Right lobe of liver (tissue), 6 donors: ENCODE measurements around the gene CGB2. TPM values are rescaled to one million over a fixed set of nuclear protein-coding genes. Genes with fewer than 3 reads are reported as not detected.
"Not testable (repeated sequence)": the region's sequence is repeated elsewhere in the genome, so short reads cannot be mapped to it uniquely, and the experiment has no call there.

ENCODE experiments used
- ATAC-seq, 4 donors: fragments of 200-7000 bp; cut with Tn5 transposase; one replicate each; pipeline ENCODE4 v1.9.1; 2020; ENCODE audit warnings: mild to moderate bottlenecking in 4 of 4, moderate library complexity in 4 of 4
- DNase-seq, 3 donors: peaks; one replicate each; pipeline ENCODE4 v3.0.0-alpha.2; 2020
- H3K27ac ChIP-seq, 3 donors: fragments of 200-600 bp; one replicate each; pipeline ENCODE4 v1.8.0; 2022
- H3K27me3 ChIP-seq, 2 donors: fragments of 200-600 bp; one replicate each; pipeline ENCODE4 v1.8.0; 2022
- H3K36me3 ChIP-seq, 4 donors: fragments of 200-600 bp; sonication (generic) in 1 of 4; one replicate each; pipeline versions ENCODE4 v1.5.1 to v1.8.0; 2017 to 2022; ENCODE audit warnings: control low read depth in 1 of 4
- H3K4me1 ChIP-seq, 4 donors: fragments of 200-600 bp; sonication (generic) in 1 of 4; one replicate each; pipeline versions ENCODE4 v1.5.1 to v1.8.0; 2017 to 2022; ENCODE audit warnings: control low read depth in 1 of 4
- H3K4me3 ChIP-seq, 3 donors: fragments of 200-600 bp; one replicate each; pipeline ENCODE4 v1.8.0; 2022
- H3K9me3 ChIP-seq, 4 donors: fragments of 200-600 bp; sonication (generic) in 1 of 4; one replicate each; pipeline versions ENCODE4 v1.5.1 to v1.8.0; 2017 to 2022; ENCODE audit warnings: control low read depth in 1 of 4
- POLR2A ChIP-seq: fragments of 450-650 bp; IDR thresholded peaks from one replicate; pipeline ENCODE4 v1.6.1; 2017; ENCODE audit warnings: antibody characterized with exemption, mild to moderate bottlenecking
- WGBS: methylation state at CpG from one replicate; pipeline ENCODE4 v1.1.6; 2018; ENCODE audit warnings: low coverage, low lambda C conversion rate; ENCODE audit not compliant: insufficient coverage; ENCODE audit errors: missing lambda C conversion rate; 5-methylcytosine and 5-hydroxymethylcytosine counted together
- intact Hi-C, 2 donors: fragments of 100-400 bp; cut with DNase I; formaldehyde crosslinking; loops; one replicate each; pipeline versions ENCODE4 v1.11.2 to v1.14.1; 2022
- microRNA-seq, 2 donors: library from miRNA; unstranded; fragments of <30 nt; microRNA quantifications; one replicate each; pipeline ENCODE4, GENCODE V29; 2019 to 2020
- small RNA-seq, 2 experiments: library from RNA; depleted of rRNA; stranded (forward); fragments of <200 nt; gene quantifications; one replicate each; pipeline ENCODE3, GENCODE V24; 2016
- total RNA-seq, 6 experiments: library from RNA; depleted of rRNA in 2 of 6; stranded (reverse); fragments of >200 nt in 2 of 6; fragmentation: NEBNext Ultra II Directional in 3 of 6; extraction: Animal tissue kit (Norgen Biotek cat#: 25700) in 3 of 6; gene quantifications; one replicate each; pipeline versions ENCODE4 v1.1.0 to v1.2.4, GENCODE V29; 2016 to 2023
- TF ChIP-seq, protein P1 (sequence below), 4 donors: fragments of 200-600 bp in 3 of 4; fragments of 450-650 bp in 1 of 4; IDR thresholded peaks; one replicate each; pipeline versions ENCODE4 v1.5.1 to v1.8.0; 2016 to 2022; ENCODE audit warnings: antibody characterized with exemption in 4 of 4, mild to moderate bottlenecking in 2 of 4
- donor health status: DM: no; HTN: yes; CAD: no.
- donor health status: DM: no; HTN: no; CAD: no.
- donor health status: DM: no; HTN: no; CAD: no.
- donor health status: DM: no; HTN: yes; CAD: no.
- donor health status: DM: no; HTN: yes; CAD: no.

Gene CGB2
- total RNA-seq, 6 experiments from 2014 or later: not detected

DNA sequence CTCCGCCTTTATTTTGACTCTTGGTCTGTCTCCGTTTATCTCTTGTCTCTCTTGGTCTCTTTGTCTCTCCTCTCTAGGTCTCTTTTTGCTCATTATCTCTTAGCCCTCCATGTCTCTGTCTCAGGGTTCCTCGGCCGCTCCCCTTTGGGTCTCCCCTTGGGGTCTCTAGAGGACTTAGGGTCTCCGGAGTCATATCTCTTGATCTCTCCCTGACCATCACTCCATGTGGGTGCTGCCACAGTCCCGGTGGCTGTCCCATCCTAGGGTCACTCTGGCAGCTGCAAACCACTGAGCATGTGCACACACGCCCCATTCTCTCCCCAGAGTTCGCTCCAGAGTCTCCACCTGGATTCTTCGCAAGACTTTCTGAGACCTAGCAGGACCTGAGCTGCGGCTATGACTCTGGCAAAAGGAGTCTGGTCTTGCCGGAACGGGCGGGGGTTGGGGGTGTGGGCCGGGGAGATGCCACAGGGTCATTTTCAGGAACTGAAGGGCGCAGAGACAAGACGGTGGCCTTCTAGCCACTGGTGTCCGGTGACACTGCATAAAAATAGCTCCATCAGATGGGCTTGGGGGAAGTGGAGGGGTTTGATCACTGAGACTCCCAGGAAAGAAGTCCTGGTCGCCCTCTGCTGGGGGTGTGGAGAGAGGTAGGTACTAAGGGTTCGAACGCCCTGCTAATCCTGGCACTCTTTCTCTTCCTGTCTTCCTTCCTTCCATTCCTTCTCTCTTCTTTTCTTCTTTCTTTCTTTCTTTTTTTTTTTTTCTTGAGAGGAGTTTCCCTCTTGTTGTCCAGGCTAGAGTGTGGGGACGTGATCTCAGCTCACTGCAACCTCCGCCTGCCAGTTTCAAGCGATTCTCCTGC, 42.1 kb downstream of the CGB2 start:
- no peak overlapping the region for H3K27ac ChIP-seq
- no peaks in the 10 kb centered on the region for H3K9me3 ChIP-seq
- no peak for DNase-seq
- H3K27me3 ChIP-seq: peaks cover 0 to 9% of the 10 kb centered on the region in 2 donors
- no peak overlapping the region for H3K4me3 ChIP-seq
- H3K4me1 ChIP-seq: peaks cover 0 to 3% (median 0%) of the 10 kb centered on the region in 4 donors
- TF ChIP-seq, protein P1, sequence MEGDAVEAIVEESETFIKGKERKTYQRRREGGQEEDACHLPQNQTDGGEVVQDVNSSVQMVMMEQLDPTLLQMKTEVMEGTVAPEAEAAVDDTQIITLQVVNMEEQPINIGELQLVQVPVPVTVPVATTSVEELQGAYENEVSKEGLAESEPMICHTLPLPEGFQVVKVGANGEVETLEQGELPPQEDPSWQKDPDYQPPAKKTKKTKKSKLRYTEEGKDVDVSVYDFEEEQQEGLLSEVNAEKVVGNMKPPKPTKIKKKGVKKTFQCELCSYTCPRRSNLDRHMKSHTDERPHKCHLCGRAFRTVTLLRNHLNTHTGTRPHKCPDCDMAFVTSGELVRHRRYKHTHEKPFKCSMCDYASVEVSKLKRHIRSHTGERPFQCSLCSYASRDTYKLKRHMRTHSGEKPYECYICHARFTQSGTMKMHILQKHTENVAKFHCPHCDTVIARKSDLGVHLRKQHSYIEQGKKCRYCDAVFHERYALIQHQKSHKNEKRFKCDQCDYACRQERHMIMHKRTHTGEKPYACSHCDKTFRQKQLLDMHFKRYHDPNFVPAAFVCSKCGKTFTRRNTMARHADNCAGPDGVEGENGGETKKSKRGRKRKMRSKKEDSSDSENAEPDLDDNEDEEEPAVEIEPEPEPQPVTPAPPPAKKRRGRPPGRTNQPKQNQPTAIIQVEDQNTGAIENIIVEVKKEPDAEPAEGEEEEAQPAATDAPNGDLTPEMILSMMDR (IDR thresholded peaks at IDR 0.05): peak in 2 of 4 donors; percentile 11 to 26
- no peak for TF ChIP-seq POLR2A
- 45% methylated on average over 19 of the region's 23 CpGs for WGBS
- intact Hi-C loops: no loop called here
- ATAC-seq: peak in 3 of 4 donors; percentile 27 to 57 (median 29)
- H3K36me3 ChIP-seq: no peaks in the 10 kb centered on the region

DNA sequence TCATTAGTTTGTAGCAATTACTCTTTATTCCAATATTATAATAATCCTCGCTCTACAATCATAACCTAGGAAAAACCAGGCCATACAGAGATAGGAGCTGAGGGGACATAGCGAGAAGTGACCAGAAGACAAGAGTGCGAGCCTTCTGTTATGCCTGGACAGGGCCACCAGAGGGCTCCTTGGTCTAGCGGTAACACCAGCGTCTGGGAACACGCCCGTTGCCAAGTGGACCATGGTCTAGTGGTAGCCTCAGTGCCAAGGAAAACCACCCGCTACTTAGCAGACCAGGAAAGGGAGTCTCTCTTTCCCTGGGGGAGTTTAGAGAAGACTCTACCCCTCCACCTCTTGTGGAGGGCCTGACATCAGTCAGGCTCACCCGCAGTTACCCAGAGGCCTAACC, 43.2 kb downstream of the CGB2 start:
- H3K27me3 ChIP-seq, H3K27ac ChIP-seq, H3K36me3 ChIP-seq, H3K4me1 ChIP-seq, intact Hi-C loops, H3K9me3 ChIP-seq, H3K4me3 ChIP-seq: not testable (repeated sequence)
- ATAC-seq (peak; percentile 56 to 72 (median 60)), DNase-seq (peak; percentile 83 to 86 (median 86))
- WGBS: 0% methylated on average over 2 of the region's 9 CpGs
- TF ChIP-seq, protein P1 (IDR thresholded peaks at IDR 0.05): peak; percentile 71 to 82 (median 74)

DNA sequence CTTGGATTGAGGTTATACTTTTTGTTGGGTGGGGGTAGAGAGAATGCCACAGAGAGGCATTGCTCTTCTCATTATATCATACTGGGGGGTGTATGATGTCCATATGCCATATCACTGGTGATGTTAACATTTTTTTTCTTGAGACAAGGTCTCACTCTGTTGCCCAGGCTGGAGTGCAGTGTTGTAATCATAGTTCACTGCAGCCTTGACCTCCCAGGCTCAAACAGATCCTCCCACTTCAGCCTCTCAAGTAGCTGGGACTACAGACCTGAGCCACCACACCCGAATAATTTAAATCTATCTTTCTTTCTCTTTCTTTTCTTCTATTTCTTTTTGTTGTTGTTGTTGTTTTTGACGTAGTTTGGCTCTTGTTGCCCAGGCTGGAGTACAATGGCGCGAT, 48.7 kb downstream of the CGB2 start:
- Histone ChIP-seq H3K9me3 (no peaks in the 10 kb centered on the region), H3K27ac (no peak overlapping the region), H3K4me3 (no peak overlapping the region), H3K36me3 (no peaks in the 10 kb centered on the region), H3K4me1 (no peaks in the 10 kb centered on the region), H3K27me3 (no peaks in the 10 kb centered on the region)
- TF ChIP-seq, protein P1 (IDR thresholded peaks at IDR 0.05): no peak
- no peak for TF ChIP-seq POLR2A
- ATAC-seq (no peak), DNase-seq (no peak)
- WGBS: 85% methylated on average over 4 of the region's 4 CpGs
- intact Hi-C loops: no loop called here

DNA sequence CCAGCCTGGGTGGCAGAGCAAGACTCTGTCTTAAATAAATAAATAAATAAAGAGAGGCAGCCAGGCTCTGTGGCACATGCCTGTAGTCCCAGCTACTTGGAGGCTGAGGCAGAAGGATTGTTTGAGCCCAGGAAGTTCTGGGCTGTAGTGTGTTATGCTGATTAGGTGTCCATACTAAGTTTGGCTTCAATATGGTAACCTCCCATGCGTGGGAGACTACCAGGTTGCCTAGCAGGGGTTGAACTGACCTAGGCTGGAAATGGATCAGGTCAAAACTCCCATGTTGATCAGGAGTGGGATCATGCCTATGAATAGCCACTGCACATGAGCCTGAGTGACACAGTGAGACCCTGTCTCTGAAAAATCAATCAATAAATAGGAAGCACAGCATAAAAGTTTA, 49.6 kb downstream of the CGB2 start:
- H3K27me3 ChIP-seq: no peaks in the 10 kb centered on the region
- H3K9me3 ChIP-seq: no peaks in the 10 kb centered on the region
- 80% methylated on average over 1 of the region's 1 CpG for WGBS
- intact Hi-C loops: no loop called here
- ATAC-seq (no peak), DNase-seq (no peak)
- no peak for TF ChIP-seq POLR2A
- TF ChIP-seq, protein P1 (IDR thresholded peaks at IDR 0.05): no peak
- no peaks in the 10 kb centered on the region for H3K36me3 ChIP-seq
- no peak overlapping the region for H3K4me3 ChIP-seq
- no peak overlapping the region for H3K27ac ChIP-seq
- peaks cover 0 to under 1% (median under 1%) of the 10 kb centered on the region in 4 donors for H3K4me1 ChIP-seq

Small RNA genes within 50 kb of the gene (microRNA-seq; reads per million reads assigned to microRNA genes)
- gene MIR6798: 0 reads per million in 2 donors

Small RNA genes within 50 kb of the gene (small RNA-seq; reads per million reads assigned to genes)
- gene MIR6798: 0 to 0.10 reads per million in 2 experiments
- 0 reads per million in 2 experiments for gene RN7SL708P

Other genes with a start within 250 kb of the CGB2 start
- gene BCAT2, start 220.9 kb upstream of the CGB2 start, total RNA-seq: 10 to 100 TPM in 4 of 6 experiments, 1 to 10 TPM in 2; 8.9 to 48.3 (median 12.5) TPM
- 10 to 100 TPM in 4 of 6 experiments, 1 to 10 TPM in 2; 3.5 to 78.0 (median 15.7) TPM for gene HSD17B14, start 195.4 kb upstream of the CGB2 start, total RNA-seq
- gene PLEKHA4, start 163.3 kb upstream of the CGB2 start, total RNA-seq: 10 to 100 TPM in 4 of 6 experiments, 1 to 10 TPM in 2; 5.7 to 25.6 (median 12.0) TPM
- gene PPP1R15A, start 159.5 kb upstream of the CGB2 start, total RNA-seq: 10 to 100 TPM in 4 of 6 experiments, 1 to 10 TPM in 2; 4.5 to 25.6 (median 12.2) TPM
- gene TULP2, start 133.1 kb upstream of the CGB2 start, total RNA-seq: not detected
- gene NUCB1, start 131.6 kb upstream of the CGB2 start, total RNA-seq: 100 to 1,000 TPM; 306 to 376 (median 349) TPM
- gene DHDH, start 98.2 kb upstream of the CGB2 start, total RNA-seq: under 1 TPM in 1 of 6 experiments, not detected in 5; 0.29 TPM
- gene BAX, start 77.0 kb upstream of the CGB2 start, total RNA-seq: 10 to 100 TPM; 15.9 to 54.1 (median 30.8) TPM
- gene FTL, start 66.6 kb upstream of the CGB2 start, total RNA-seq: over 10,000 TPM in 3 of 6 experiments, 1,000 to 10,000 TPM in 3; 5,005 to 19,229 (median 10,447) TPM
- 10 to 100 TPM in 2 of 6 experiments, 1 to 10 TPM in 4; 4.7 to 12.5 (median 8.9) TPM for gene GYS1, start 38.6 kb upstream of the CGB2 start, total RNA-seq
- gene RUVBL2, start 38.0 kb upstream of the CGB2 start, total RNA-seq: 10 to 100 TPM; 22.8 to 66.7 (median 32.3) TPM
- not detected for gene LHB, start 14.8 kb upstream of the CGB2 start, total RNA-seq
- gene CGB3, start 7.6 kb upstream of the CGB2 start, total RNA-seq: not detected
- gene CGB1, start 5.0 kb downstream of the CGB2 start, total RNA-seq: not detected
- not detected for gene CGB5, start 12.0 kb downstream of the CGB2 start, total RNA-seq
- not detected for gene CGB8, start 17.2 kb downstream of the CGB2 start, total RNA-seq
- not detected for gene CGB7, start 25.9 kb downstream of the CGB2 start, total RNA-seq
- gene NTF4, start 32.9 kb downstream of the CGB2 start, total RNA-seq: not detected
- gene KCNA7, start 40.8 kb downstream of the CGB2 start, total RNA-seq: not detected
- 100 to 1,000 TPM in 5 of 6 experiments, 10 to 100 TPM in 1; 80.8 to 187 (median 123) TPM for gene SNRNP70, start 53.6 kb downstream of the CGB2 start, total RNA-seq
- 1 to 10 TPM; 1.5 to 4.3 (median 2.4) TPM for gene LIN7B, start 82.5 kb downstream of the CGB2 start, total RNA-seq
- gene C19orf73, start 87.3 kb downstream of the CGB2 start, total RNA-seq: 1 to 10 TPM in 5 of 6 experiments, under 1 TPM in 1; 0.73 to 8.1 (median 1.5) TPM
- 1 to 10 TPM; 1.8 to 6.6 (median 3.1) TPM for gene PPFIA3, start 87.7 kb downstream of the CGB2 start, total RNA-seq
- under 1 TPM in 4 of 6 experiments, not detected in 2; 0.18 to 0.68 (median 0.19) TPM for gene HRC, start 123.5 kb downstream of the CGB2 start, total RNA-seq
- 10 to 100 TPM in 5 of 6 experiments, 1 to 10 TPM in 1; 9.2 to 31.1 (median 14.3) TPM for gene TRPM4, start 125.9 kb downstream of the CGB2 start, total RNA-seq